HepG2 (cell line): ENCODE measurements around the gene DDN. TPM values are rescaled to one million over a fixed set of nuclear protein-coding genes. Genes with fewer than 3 reads are reported as not detected.

ENCODE experiments used
- ATAC-seq: fragments of 200-7000 bp; cut with Tn5 transposase; 3 replicates; pipeline ENCODE4 v1.9.1; 2020; ENCODE audit warnings: mild to moderate bottlenecking, moderate library complexity
- BruUV-seq: library from RNA; stranded (reverse); fragments of 400-500 nt; replicated peaks from 2 replicates; lab custom pipeline; 2021; lab: Mats Ljungman, UMichigan
- CTCF ChIA-PET: fragments of 300-600 bp; formaldehyde crosslinking; extraction: SDS; loops from one replicate; lab custom pipeline; 2021; ENCODE audit warnings: low total read pairs, inconsistent platforms, low intra/inter-chr PET ratio; lab: Yijun Ruan, JAX
- POLR2A ChIA-PET: fragments of 350-600 bp; sonication (Branson Sonifier 250); formaldehyde crosslinking; loops from one replicate; lab custom pipeline; 2020; ENCODE audit warnings: antibody characterized with exemption, inconsistent platforms; lab: Yijun Ruan, JAX
- DNase-seq: peaks from one replicate; pipeline ENCODE4 v3.0.0-alpha.2; 2015; ENCODE audit warnings: low spot score
- FAIRE-seq: peaks from 3 replicates; lab custom pipeline; 2011; peaks lifted over from hg19 to GRCh38; lab: Jason Lieb, UNC
- H2AFZ ChIP-seq: one replicate; pipeline ENCODE4 v1.6.1; 2011; ENCODE audit warnings: low read length, inconsistent platforms
- H3K27ac ChIP-seq: fragments of 300-600 bp; 3 replicates; pipeline ENCODE4 v1.8.0; 2011; ENCODE audit warnings: mixed run types, mild to moderate bottlenecking, mixed read lengths, low read length, inconsistent platforms; ENCODE audit not compliant: insufficient read depth; ENCODE audit errors: extremely low read length
- H3K27me3 ChIP-seq, 2 experiments: fragments of 200-600 bp in 1 of 2; 2 replicates in 1 of 2; 3 replicates in 1 of 2; pipeline versions ENCODE4 v1.6.0 to v1.8.0; 2011; ENCODE audit warnings: low read length in 2 of 2, mild to moderate bottlenecking in 2 of 2, moderate library complexity in 2 of 2, inconsistent platforms in 1 of 2; ENCODE audit not compliant: insufficient read depth in 2 of 2, control insufficient read depth in 1 of 2
- H3K36me3 ChIP-seq, 2 experiments: fragments of 200-600 bp in 1 of 2; replicated peaks in 1 of 2; 2 replicates in 1 of 2; 3 replicates in 1 of 2; pipeline versions ENCODE4 v1.5.1 to v1.8.0; 2011; ENCODE audit warnings: low read length in 2 of 2, inconsistent platforms in 1 of 2; ENCODE audit not compliant: insufficient read depth in 2 of 2, control insufficient read depth in 1 of 2
- H3K4me1 ChIP-seq: 2 replicates; pipeline ENCODE4 v1.5.1; 2012; ENCODE audit warnings: low read length, inconsistent platforms; ENCODE audit not compliant: insufficient read depth
- H3K4me2 ChIP-seq: 2 replicates; pipeline ENCODE4 v1.6.0; 2011; ENCODE audit warnings: low read depth, low read length, inconsistent platforms
- H3K4me3 ChIP-seq, 3 experiments: fragments of 200-600 bp in 1 of 3; sonication (generic), shearing (Covaris generic) in 1 of 3; replicated peaks in 1 of 3; 2 replicates each; pipeline ENCODE4 v1.5.1; 2011 to 2016; ENCODE audit warnings: low read length in 3 of 3, inconsistent platforms in 2 of 3, low read depth in 2 of 3, mild to moderate bottlenecking in 2 of 3, control low read depth in 1 of 3, mixed read lengths in 1 of 3; ENCODE audit not compliant: insufficient read depth in 1 of 3
- H3K79me2 ChIP-seq: one replicate; pipeline ENCODE4 v1.6.1; 2011; ENCODE audit warnings: low read length, inconsistent platforms; ENCODE audit not compliant: insufficient read depth
- H3K9ac ChIP-seq: 2 replicates; pipeline ENCODE4 v1.6.0; 2011; ENCODE audit warnings: mild to moderate bottlenecking, low read depth, low read length, inconsistent platforms; ENCODE audit not compliant: insufficient read depth
- H3K9me3 ChIP-seq: 2 replicates; pipeline ENCODE4 v1.5.1; 2012; ENCODE audit warnings: mild to moderate bottlenecking, low read length
- H4K20me1 ChIP-seq: 2 replicates; pipeline ENCODE4 v1.6.0; 2011; ENCODE audit warnings: inconsistent platforms, mild to moderate bottlenecking, low read length, moderate library complexity; ENCODE audit not compliant: insufficient read depth
- BRD4 ChIP-seq: sonication (generic); formaldehyde crosslinking; IDR thresholded peaks from 2 replicates; pipeline ENCODE4 v1.4.0; 2020; ENCODE audit warnings: missing genetic modification reagents
- CEBPG ChIP-seq: IDR thresholded peaks from 2 replicates; pipeline ENCODE4 v1.6.1; 2016
- CREB1 ChIP-seq, 2 experiments: fragments of 450-650 bp in 1 of 2; IDR thresholded peaks; 2 replicates each; pipeline ENCODE4 v1.6.1; 2016 to 2017; ENCODE audit warnings: control low read depth in 1 of 2, mild to moderate bottlenecking in 1 of 2, missing compliant biosample characterization in 1 of 2, missing genetic modification characterization in 1 of 2
- KDM3A ChIP-seq: IDR thresholded peaks from 2 replicates; pipeline ENCODE4 v1.6.1; 2018; ENCODE audit warnings: low read depth, missing compliant biosample characterization
- SOX6 ChIP-seq, 2 experiments: fragments of 450-650 bp in 1 of 2; sonication (generic) in 1 of 2; formaldehyde crosslinking in 1 of 2; IDR thresholded peaks; 2 replicates each; pipeline versions ENCODE4 v1.4.0 to v1.6.1; 2017 to 2020; ENCODE audit warnings: antibody characterized with exemption in 1 of 2, mild to moderate bottlenecking in 1 of 2, missing genetic modification reagents in 1 of 2
- STAG1 ChIP-seq: sonication (generic); formaldehyde crosslinking; IDR thresholded peaks from 2 replicates; pipeline ENCODE4 v1.4.0; 2020; ENCODE audit warnings: missing genetic modification reagents
- SUZ12 ChIP-seq: fragments of 150-350 bp; IDR thresholded peaks from 2 replicates; pipeline ENCODE4 v1.6.1; 2014; ENCODE audit warnings: low read depth, low read length
- SYNCRIP ChIP-seq: fragments of 200-400 bp; formaldehyde crosslinking; IDR thresholded peaks from 2 replicates; pipeline ENCODE4 v1.6.1; 2018; ENCODE audit warnings: mild to moderate bottlenecking, low read depth, low read length; ENCODE audit not compliant: insufficient read depth
- TOE1 ChIP-seq: sonication (generic); formaldehyde crosslinking; IDR thresholded peaks from 2 replicates; pipeline ENCODE4 v1.4.0; 2020; ENCODE audit warnings: mild to moderate bottlenecking, missing genetic modification reagents
- ZGPAT ChIP-seq: IDR thresholded peaks from 2 replicates; pipeline ENCODE4 v1.6.1; 2016; ENCODE audit warnings: mild to moderate bottlenecking
- ZNF101 ChIP-seq: sonication (generic); formaldehyde crosslinking; IDR thresholded peaks from 2 replicates; pipeline ENCODE4 v1.4.0; 2020; ENCODE audit warnings: mild to moderate bottlenecking, low read depth, missing genetic modification reagents, borderline replicate concordance
- ZNF253 ChIP-seq: sonication (generic); formaldehyde crosslinking; IDR thresholded peaks from 2 replicates; pipeline ENCODE4 v1.8.0; 2022; ENCODE audit warnings: mild to moderate bottlenecking, missing genetic modification reagents, borderline replicate concordance
- ZNF280D ChIP-seq: sonication (generic); formaldehyde crosslinking; IDR thresholded peaks from 2 replicates; pipeline ENCODE4 v1.5.1; 2020; ENCODE audit warnings: mild to moderate bottlenecking, missing genetic modification reagents
- ZNF460 ChIP-seq: sonication (generic); formaldehyde crosslinking; IDR thresholded peaks from 2 replicates; pipeline ENCODE4 v1.5.1; 2020; ENCODE audit warnings: missing genetic modification reagents, mild to moderate bottlenecking, borderline replicate concordance
- ZNF543 ChIP-seq: sonication (generic); formaldehyde crosslinking; IDR thresholded peaks from 2 replicates; pipeline ENCODE4 v1.4.0; 2020; ENCODE audit warnings: mild to moderate bottlenecking, missing genetic modification reagents
- ZNF746 ChIP-seq: sonication (generic); formaldehyde crosslinking; IDR thresholded peaks from 2 replicates; pipeline ENCODE4 v1.8.0; 2022; ENCODE audit warnings: mild to moderate bottlenecking, missing genetic modification reagents
- WGBS: methylation state at CpG from one replicate; pipeline ENCODE4 v1.1.6; 2017; ENCODE audit warnings: low lambda C conversion rate; 5-methylcytosine and 5-hydroxymethylcytosine counted together
- in situ Hi-C: cut with HindIII; loops from 2 replicates; pipeline ENCODE4 v1.10.0; 2017; ENCODE audit warnings: low pct_unique_long_range_greater_than_20kb; ENCODE audit not compliant: extremely low pct_ligation_motif_present
- intact Hi-C: fragments of 100-400 bp; cut with micrococcal nuclease; formaldehyde crosslinking; loops from one replicate; pipeline ENCODE4 v1.10.0; 2022; ENCODE audit not compliant: unreplicated experiment
- polyA plus RNA-seq, 8 experiments: library from polyadenylated mRNA; depleted of rRNA in 3 of 8; stranded (reverse) in 7 of 8; unstranded in 1 of 8; fragments of >200 nt; fragmentation: Illumina TruSeq in 4 of 8; extraction: Trizol in 4 of 8; gene quantifications; 2 replicates each; pipeline versions ENCODE4 v1.2.1 to v1.2.3, GENCODE V29; 2011 to 2016; ENCODE audit warnings: low read depth in 4 of 8, missing spikeins in 1 of 8, mixed read lengths in 1 of 8; ENCODE audit not compliant: insufficient read depth in 1 of 8
- total RNA-seq, 5 experiments: library from RNA; depleted of rRNA; stranded (reverse); fragments of >200 nt; fragmentation: Illumina TruSeq; extraction: Trizol; gene quantifications; 2 replicates each; pipeline ENCODE4 v1.2.3, GENCODE V29; 2016; ENCODE audit warnings: low read depth in 1 of 5
- TF ChIP-seq, protein P1 (sequence below): sonication (generic); formaldehyde crosslinking; IDR thresholded peaks from 2 replicates; pipeline ENCODE4 v1.4.0; 2020; ENCODE audit warnings: missing genetic modification reagents, mild to moderate bottlenecking, borderline replicate concordance
- TF ChIP-seq, protein P2 (sequence below): sonication (generic); formaldehyde crosslinking; IDR thresholded peaks from 2 replicates; pipeline ENCODE4 v1.8.0; 2022; ENCODE audit warnings: mild to moderate bottlenecking, missing genetic modification reagents

DDN gene
- total and polyA plus RNA-seq, 2 of the 13 experiments (the other 11 are each of a cell fraction or from before 2014, with no cell fraction given): 0.24 to 0.53 TPM

DNA sequence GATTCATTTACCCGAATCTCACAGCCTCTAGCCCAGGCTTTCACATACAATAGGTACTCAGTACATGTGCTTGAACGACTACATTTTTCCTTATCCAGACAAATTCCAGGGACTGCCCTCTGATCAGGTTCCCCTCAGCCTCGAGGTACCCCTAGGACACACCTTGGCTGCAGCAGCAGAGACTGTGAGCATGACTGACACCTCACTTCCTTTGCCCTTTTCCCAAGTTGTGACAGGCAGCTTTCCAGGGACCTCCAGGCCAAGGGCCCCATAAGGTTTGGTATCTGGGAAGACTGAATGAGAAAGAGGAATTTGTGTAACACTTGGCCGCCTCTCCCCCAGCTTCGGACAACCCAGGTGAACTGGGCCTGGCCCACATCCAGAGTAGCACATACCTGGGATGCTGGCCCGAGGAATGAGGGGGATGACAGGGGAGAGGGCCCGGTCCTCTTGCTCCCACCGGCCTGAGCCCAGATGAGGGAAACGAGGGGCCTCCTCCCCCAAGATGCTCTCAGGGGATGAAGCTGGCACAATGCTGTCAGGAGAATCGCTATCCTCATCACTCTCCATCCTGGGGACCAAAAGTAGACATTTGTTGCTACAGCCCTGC, 29.6 kb upstream of the DDN start:
- H3K9me3 ChIP-seq: no peaks in the 10 kb centered on the region
- H3K79me2 ChIP-seq: no peaks in the 10 kb centered on the region
- in situ Hi-C loops (no loop called here), intact Hi-C loops (no loop called here)
- CTCF ChIA-PET: no interaction called here
- H3K9ac ChIP-seq: no peak overlapping the region
- FAIRE-seq (no peak), DNase-seq (no peak), ATAC-seq (no peak)
- no peak overlapping the region for H3K27ac ChIP-seq
- 97% methylated on average over 7 of the region's 10 CpGs for WGBS
- H3K4me2 ChIP-seq: no peak overlapping the region
- no peak overlapping the region for H2AFZ ChIP-seq
- no peaks in the 10 kb centered on the region for H4K20me1 ChIP-seq
- H3K36me3 ChIP-seq: peaks cover 43 to 88% of the 10 kb centered on the region in 2 experiments
- H3K4me3 ChIP-seq: no peak overlapping the region
- H3K4me1 ChIP-seq: no peaks in the 10 kb centered on the region
- POLR2A ChIA-PET: no interaction called here
- no TSS peak for BruUV-seq
- no peaks in the 10 kb centered on the region for H3K27me3 ChIP-seq
- TF ChIP-seq CREB1 (IDR thresholded peaks at IDR 0.05): no peak
- no peak for TF ChIP-seq CREB1 (CRISPR knock-in tag; IDR thresholded peaks at IDR 0.05)
- TF ChIP-seq SOX6 (IDR thresholded peaks at IDR 0.05): no peak
- no peak for TF ChIP-seq SOX6 (CRISPR knock-in tag; IDR thresholded peaks at IDR 0.05)
- no peak for TF ChIP-seq SYNCRIP
- no peak for TF ChIP-seq ZNF460 (CRISPR knock-in tag)
- TF ChIP-seq CEBPG (CRISPR knock-in tag): no peak
- no peak for TF ChIP-seq ZNF543 (CRISPR knock-in tag)
- TF ChIP-seq ZNF253 (CRISPR knock-in tag): no peak
- no peak for TF ChIP-seq ZNF101 (CRISPR knock-in tag)
- TF ChIP-seq, protein P1, sequence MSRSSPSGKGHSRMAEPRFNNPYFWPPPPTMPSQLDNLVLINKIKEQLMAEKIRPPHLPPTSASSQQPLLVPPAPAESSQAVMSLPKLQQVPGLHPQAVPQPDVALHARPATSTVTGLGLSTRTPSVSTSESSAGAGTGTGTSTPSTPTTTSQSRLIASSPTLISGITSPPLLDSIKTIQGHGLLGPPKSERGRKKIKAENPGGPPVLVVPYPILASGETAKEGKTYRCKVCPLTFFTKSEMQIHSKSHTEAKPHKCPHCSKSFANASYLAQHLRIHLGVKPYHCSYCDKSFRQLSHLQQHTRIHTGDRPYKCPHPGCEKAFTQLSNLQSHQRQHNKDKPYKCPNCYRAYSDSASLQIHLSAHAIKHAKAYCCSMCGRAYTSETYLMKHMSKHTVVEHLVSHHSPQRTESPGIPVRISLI (CRISPR knock-in tag): no peak
- TF ChIP-seq BRD4 (CRISPR knock-in tag): no peak
- TF ChIP-seq SUZ12: no peak
- TF ChIP-seq ZGPAT (CRISPR knock-in tag): no peak
- TF ChIP-seq KDM3A (CRISPR knock-in tag): no peak
- TF ChIP-seq, protein P2, sequence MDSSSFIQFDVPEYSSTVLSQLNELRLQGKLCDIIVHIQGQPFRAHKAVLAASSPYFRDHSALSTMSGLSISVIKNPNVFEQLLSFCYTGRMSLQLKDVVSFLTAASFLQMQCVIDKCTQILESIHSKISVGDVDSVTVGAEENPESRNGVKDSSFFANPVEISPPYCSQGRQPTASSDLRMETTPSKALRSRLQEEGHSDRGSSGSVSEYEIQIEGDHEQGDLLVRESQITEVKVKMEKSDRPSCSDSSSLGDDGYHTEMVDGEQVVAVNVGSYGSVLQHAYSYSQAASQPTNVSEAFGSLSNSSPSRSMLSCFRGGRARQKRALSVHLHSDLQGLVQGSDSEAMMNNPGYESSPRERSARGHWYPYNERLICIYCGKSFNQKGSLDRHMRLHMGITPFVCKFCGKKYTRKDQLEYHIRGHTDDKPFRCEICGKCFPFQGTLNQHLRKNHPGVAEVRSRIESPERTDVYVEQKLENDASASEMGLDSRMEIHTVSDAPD (CRISPR knock-in tag): no peak
- TF ChIP-seq TOE1: no peak
- TF ChIP-seq ZNF280D (CRISPR knock-in tag): no peak
- TF ChIP-seq STAG1 (CRISPR knock-in tag): no peak
- TF ChIP-seq ZNF746 (CRISPR knock-in tag): no peak
